Transverse colon (tissue), 4 donors: ENCODE data around the gene HES7. TPM values are rescaled to one million over a fixed set of nuclear protein-coding genes. Genes with fewer than 3 reads are reported as not detected.

Experiments used
- DNase-seq: peaks from one replicate; pipeline ENCODE4 v3.0.0-alpha.2; 2019
- H3K27ac ChIP-seq, 4 donors: fragments of 200-600 bp; sonication (generic); 2 replicates each; pipeline ENCODE4 v1.5.1; 2016 to 2018; ENCODE audit warnings: inconsistent platforms in 4 of 4
- H3K27me3 ChIP-seq: fragments of 200-600 bp; sonication (generic); 2 replicates; pipeline ENCODE4 v1.5.1; 2017; ENCODE audit warnings: inconsistent platforms
- H3K36me3 ChIP-seq, 4 donors: fragments of 200-600 bp; sonication (generic); 2 replicates each; pipeline ENCODE4 v1.5.1; 2017 to 2019; ENCODE audit warnings: inconsistent platforms in 4 of 4
- H3K4me1 ChIP-seq, 4 donors: fragments of 200-600 bp; sonication (generic); 2 replicates each; pipeline ENCODE4 v1.5.1; 2017 to 2020; ENCODE audit warnings: inconsistent platforms in 4 of 4
- H3K4me3 ChIP-seq, 4 donors: fragments of 200-600 bp; sonication (generic); 1 replicate in 1 of 4; 2 replicates in 3 of 4; pipeline versions ENCODE4 v1.5.1 to v1.6.1; 2017 to 2019; ENCODE audit warnings: inconsistent platforms in 4 of 4
- H3K9me3 ChIP-seq, 2 donors: fragments of 200-600 bp; sonication (generic); 2 replicates each; pipeline ENCODE4 v1.5.1; 2017 to 2019; ENCODE audit warnings: inconsistent platforms in 2 of 2
- EP300 ChIP-seq: sonication (generic); formaldehyde crosslinking; IDR thresholded peaks from one replicate; pipeline ENCODE4 v1.6.1; 2017; ENCODE audit warnings: antibody characterized with exemption, low read depth
- POLR2A ChIP-seq: fragments of 450-650 bp; IDR thresholded peaks from one replicate; pipeline ENCODE4 v1.6.1; 2016; ENCODE audit warnings: antibody characterized with exemption, mild to moderate bottlenecking, moderate library complexity
- POLR2AphosphoS5 ChIP-seq, 3 donors: sonication (generic); formaldehyde crosslinking; IDR thresholded peaks; one replicate each; pipeline ENCODE4 v1.6.1; 2016; ENCODE audit warnings: antibody characterized with exemption in 3 of 3
- WGBS, 2 donors: methylation state at CpG; one replicate each; pipeline ENCODE4 v1.1.5; 2018; ENCODE audit warnings: low coverage in 1 of 2; 5-methylcytosine and 5-hydroxymethylcytosine counted together
- in situ Hi-C, 4 donors: fragments of 200-750 bp; cut with MboI; loops; one replicate each; pipeline versions ENCODE4 v1.15.0 to v1.15.1; 2017; ENCODE audit warnings: low sequenced_read_pairs in 3 of 4, low pct_ligation_motif_present in 1 of 4, low pct_unique_long_range_greater_than_20kb in 1 of 4
- intact Hi-C: fragments of 100-400 bp; cut with DNase I; formaldehyde crosslinking; loops from one replicate; pipeline ENCODE4 v1.15.1; 2023; ENCODE audit warnings: low total_unique reads
- total RNA-seq, 4 donors: library from RNA; depleted of rRNA; stranded (reverse); fragments of >200 nt; gene quantifications; one replicate each; pipeline ENCODE4 v1.1.0, GENCODE V29; 2016
- TF ChIP-seq, protein P1 (sequence below), 5 experiments: fragments of 200-600 bp in 3 of 5; fragments of 450-650 bp in 2 of 5; sonication (generic) in 3 of 5; IDR thresholded peaks; 1 replicate in 2 of 5; 2 replicates in 3 of 5; pipeline ENCODE4 v1.5.1; 2016 to 2017; ENCODE audit warnings: antibody characterized with exemption in 5 of 5, inconsistent platforms in 3 of 5, mild to moderate bottlenecking in 2 of 5, moderate library complexity in 1 of 5

The HES7 gene
- total RNA-seq, 4 donors from 2014 or later = not detected

DNA sequence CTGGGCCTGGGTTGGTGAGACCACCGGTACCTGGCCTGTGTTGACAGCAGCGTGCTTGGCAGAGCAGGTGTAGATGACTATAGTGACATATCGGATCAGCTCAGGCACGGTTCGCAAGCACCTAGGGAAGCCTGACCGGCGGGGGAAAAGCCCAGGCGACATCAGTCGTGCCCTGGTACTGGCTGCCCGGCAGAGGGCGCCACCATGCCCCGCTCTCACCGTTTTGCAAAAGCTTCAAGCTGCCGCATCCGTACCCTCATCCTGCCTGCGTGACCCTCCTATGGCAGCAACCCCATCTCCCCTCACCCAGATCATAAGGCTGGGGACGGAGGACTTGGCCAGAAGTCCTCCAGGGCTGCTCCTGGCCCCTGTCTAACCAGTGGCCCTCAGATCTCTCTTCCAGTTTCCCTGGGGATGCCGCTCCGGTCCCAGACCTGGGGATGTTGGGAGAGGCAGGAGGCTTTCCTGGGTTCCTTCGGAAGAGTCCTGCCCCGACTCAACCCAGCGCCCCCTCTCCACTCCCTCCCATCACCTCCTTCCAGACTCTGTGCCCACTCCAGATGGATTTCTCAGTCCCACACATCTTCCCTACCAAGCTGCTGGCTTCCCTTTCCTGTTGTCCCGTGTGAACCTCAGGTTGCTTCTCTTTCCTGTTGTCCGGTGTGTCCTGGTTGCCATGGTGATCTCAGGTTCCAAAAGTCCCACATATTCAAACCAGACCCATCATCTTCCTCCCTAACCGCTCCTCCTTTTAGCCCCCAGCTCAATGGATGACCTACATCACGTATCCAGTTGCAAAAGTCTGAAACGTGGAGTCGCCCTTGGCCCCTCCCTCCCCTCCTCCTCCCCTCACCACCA is 50.0 kb downstream of the HES7 start:
- in situ Hi-C loops (no loop called here), intact Hi-C loops (no loop called here)
- no peak for TF ChIP-seq POLR2AphosphoS5 (IDR thresholded peaks at IDR 0.05)
- TF ChIP-seq, protein P1, sequence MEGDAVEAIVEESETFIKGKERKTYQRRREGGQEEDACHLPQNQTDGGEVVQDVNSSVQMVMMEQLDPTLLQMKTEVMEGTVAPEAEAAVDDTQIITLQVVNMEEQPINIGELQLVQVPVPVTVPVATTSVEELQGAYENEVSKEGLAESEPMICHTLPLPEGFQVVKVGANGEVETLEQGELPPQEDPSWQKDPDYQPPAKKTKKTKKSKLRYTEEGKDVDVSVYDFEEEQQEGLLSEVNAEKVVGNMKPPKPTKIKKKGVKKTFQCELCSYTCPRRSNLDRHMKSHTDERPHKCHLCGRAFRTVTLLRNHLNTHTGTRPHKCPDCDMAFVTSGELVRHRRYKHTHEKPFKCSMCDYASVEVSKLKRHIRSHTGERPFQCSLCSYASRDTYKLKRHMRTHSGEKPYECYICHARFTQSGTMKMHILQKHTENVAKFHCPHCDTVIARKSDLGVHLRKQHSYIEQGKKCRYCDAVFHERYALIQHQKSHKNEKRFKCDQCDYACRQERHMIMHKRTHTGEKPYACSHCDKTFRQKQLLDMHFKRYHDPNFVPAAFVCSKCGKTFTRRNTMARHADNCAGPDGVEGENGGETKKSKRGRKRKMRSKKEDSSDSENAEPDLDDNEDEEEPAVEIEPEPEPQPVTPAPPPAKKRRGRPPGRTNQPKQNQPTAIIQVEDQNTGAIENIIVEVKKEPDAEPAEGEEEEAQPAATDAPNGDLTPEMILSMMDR (IDR thresholded peaks at IDR 0.05) = peak; percentile 77 to 93 (median 91)
- DNase-seq = peak; percentile 79
- no peaks in the 10 kb centered on the region for H3K36me3 ChIP-seq
- WGBS, 2 donors = 5 to 42% methylated on average over 5 to 28 of the region's 28 CpGs
- H3K9me3 ChIP-seq = no peaks in the 10 kb centered on the region
- H3K4me1 ChIP-seq = peaks cover 14 to 30% (median 27%) of the 10 kb centered on the region in 4 donors
- H3K4me3 ChIP-seq = no peak overlapping the region
- H3K27ac ChIP-seq = no peak overlapping the region
- peaks cover 73% of the 10 kb centered on the region for H3K27me3 ChIP-seq

DNA sequence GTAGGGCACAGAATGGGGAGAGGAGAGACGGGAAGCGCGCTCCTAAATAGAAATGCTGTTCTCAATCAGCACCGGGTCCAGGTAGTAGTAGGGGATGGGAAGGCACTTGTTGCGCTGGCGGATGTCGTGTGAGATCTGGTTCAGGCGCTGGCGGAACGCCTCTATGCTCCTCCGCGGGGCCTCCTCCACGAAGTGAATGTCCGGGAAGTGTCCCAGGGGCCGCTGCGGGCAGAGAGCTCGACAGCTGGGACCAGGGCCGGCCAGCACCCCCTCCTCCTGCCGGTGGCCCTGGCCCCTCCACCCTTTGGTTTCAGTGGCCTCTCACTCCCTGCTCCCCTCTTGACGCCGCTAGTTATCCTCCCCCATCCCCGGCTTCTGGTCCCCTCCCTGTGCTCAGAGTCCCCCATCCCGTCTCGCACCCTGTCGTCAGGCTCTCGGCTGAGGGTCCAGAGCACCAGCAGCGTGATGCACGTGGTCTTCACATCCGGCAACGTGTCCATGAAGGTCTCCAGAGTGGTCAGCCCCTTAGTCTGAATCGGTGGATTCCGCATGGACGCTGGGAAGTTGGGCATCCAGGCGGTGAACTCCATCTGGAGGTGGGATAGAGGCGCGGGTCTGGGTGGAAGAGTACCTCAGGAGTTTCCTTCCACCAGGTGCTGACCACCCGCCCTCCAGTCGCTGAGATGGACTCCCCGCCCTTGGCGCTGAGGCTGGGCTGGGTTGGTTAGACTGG is 51.0 kb downstream of the HES7 start:
- Histone ChIP-seq H3K9me3 (no peaks in the 10 kb centered on the region), H3K4me1 (peaks cover 14 to 40% (median 34%) of the 10 kb centered on the region in 4 donors), H3K36me3 (no peaks in the 10 kb centered on the region), H3K27me3 (peaks cover 64% of the 10 kb centered on the region), H3K27ac (no peak overlapping the region), H3K4me3 (no peak overlapping the region)
- WGBS, 2 donors = 22 to 28% methylated on average over 5 to 40 of the region's 40 CpGs
- TF ChIP-seq EP300 = no peak
- TF ChIP-seq, protein P1 (IDR thresholded peaks at IDR 0.05) = no peak
- no peak for TF ChIP-seq POLR2AphosphoS5 (IDR thresholded peaks at IDR 0.05)
- TF ChIP-seq POLR2A = no peak
- no peak for DNase-seq
- in situ Hi-C loops (no loop called here), intact Hi-C loops (no loop called here)

DNA sequence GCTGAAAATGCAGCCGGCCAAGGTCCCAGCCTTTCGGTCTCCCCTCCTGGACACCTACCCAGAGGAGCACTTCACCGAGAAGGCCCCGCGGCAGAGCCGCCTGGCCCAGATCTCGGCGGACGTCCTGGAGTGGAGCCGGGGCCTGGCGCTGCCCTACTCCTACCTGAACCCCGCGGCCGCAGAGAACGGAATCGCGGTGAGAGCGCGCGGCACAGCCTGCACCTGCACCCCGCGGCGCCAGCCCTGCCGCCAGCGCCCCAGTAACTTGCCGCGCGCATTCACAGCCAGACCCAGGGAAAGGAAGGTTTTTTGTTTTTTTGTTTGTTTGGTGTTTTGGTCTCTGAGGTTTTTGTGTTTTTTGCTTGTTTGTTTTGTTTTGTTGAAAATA is 51.6 kb downstream of the HES7 start:
- Histone ChIP-seq H3K4me3 (no peak overlapping the region), H3K27ac (no peak overlapping the region), H3K36me3 (no peaks in the 10 kb centered on the region), H3K4me1 (peaks cover 14 to 42% (median 34%) of the 10 kb centered on the region in 4 donors), H3K9me3 (no peaks in the 10 kb centered on the region), H3K27me3 (peaks cover 61% of the 10 kb centered on the region)
- WGBS, 2 donors = 38% methylated on average over 28 of the region's 28 CpGs; no CpG with 5 or more reads in 1 of the 2 donors
- in situ Hi-C loops = no loop called here
- intact Hi-C loops = no loop called here
- no peak for DNase-seq
- TF ChIP-seq, protein P1 (IDR thresholded peaks at IDR 0.05) = no peak
- no peak for TF ChIP-seq POLR2A
- TF ChIP-seq POLR2AphosphoS5 (IDR thresholded peaks at IDR 0.05) = no peak
- no peak for TF ChIP-seq EP300

DNA sequence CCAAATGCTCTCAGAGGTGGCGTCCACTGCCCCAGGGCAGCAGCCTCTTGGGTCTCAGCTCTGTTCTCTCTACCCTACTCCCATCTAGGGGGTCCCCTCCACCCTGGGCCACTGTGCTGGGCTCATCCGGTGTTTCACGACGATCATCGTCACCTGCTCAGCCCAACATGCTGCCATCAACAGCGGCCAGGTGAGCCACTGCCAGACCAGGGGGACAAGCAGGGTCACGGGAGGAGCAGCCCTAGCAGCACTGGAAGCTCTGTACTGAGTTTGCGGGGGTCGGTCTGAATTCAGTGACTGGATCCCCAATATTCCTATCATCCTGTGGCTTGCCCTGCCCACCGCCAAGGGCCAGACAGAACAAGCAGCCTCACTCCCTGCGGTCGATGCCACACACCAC is 52.4 kb downstream of the HES7 start:
- in situ Hi-C loops = no loop called here
- WGBS, 2 donors = 96 to 100% methylated on average over 4 to 12 of the region's 12 CpGs
- H3K27me3 ChIP-seq = peaks cover 52% of the 10 kb centered on the region

More for the DNA sequence above, 52.4 kb downstream of the HES7 start:
- DNase-seq = no peak
- H3K4me3 ChIP-seq = no peak overlapping the region
- H3K4me1 ChIP-seq = peaks cover 14 to 42% (median 34%) of the 10 kb centered on the region in 4 donors
- TF ChIP-seq EP300 = no peak
- TF ChIP-seq, protein P1 (IDR thresholded peaks at IDR 0.05) = no peak
- no peak for TF ChIP-seq POLR2AphosphoS5 (IDR thresholded peaks at IDR 0.05)
- no peak for TF ChIP-seq POLR2A
- intact Hi-C loops = no loop called here
- H3K9me3 ChIP-seq = no peaks in the 10 kb centered on the region
- H3K36me3 ChIP-seq = no peaks in the 10 kb centered on the region
- no peak overlapping the region for H3K27ac ChIP-seq
